Astrocyte (in vitro differentiated cells and primary cell): ENCODE data around the gene FBXW8. TPM values are rescaled to one million over a fixed set of nuclear protein-coding genes. Genes with fewer than 3 reads are reported as not detected.

ENCODE experiments used
- DNase-seq: peaks from one replicate; pipeline ENCODE4 v3.0.0-alpha.2; 2010; ENCODE audit warnings: low read depth
- FAIRE-seq: peaks from 2 replicates; lab custom pipeline; 2011; peaks lifted over from hg19 to GRCh38; lab: Jason Lieb, UNC
- H2AFZ ChIP-seq: 2 replicates; pipeline ENCODE4 v1.6.0; 2012; ENCODE audit warnings: low read depth, low read length, inconsistent platforms
- H3K27ac ChIP-seq: 2 replicates; pipeline ENCODE4 v1.5.1; 2011; ENCODE audit warnings: low read depth, low read length, inconsistent platforms
- H3K27me3 ChIP-seq: 2 replicates; pipeline ENCODE4 v1.6.0; 2011; ENCODE audit warnings: low read length, inconsistent platforms; ENCODE audit not compliant: insufficient read depth
- H3K36me3 ChIP-seq: 2 replicates; pipeline ENCODE4 v1.5.1; 2011; ENCODE audit warnings: low read length, inconsistent platforms; ENCODE audit not compliant: insufficient read depth
- H3K4me1 ChIP-seq: 2 replicates; pipeline ENCODE4 v1.5.1; 2011; ENCODE audit warnings: low read length, inconsistent platforms; ENCODE audit not compliant: insufficient read depth
- H3K4me2 ChIP-seq: 2 replicates; pipeline ENCODE4 v1.6.0; 2012; ENCODE audit warnings: low read length, inconsistent platforms
- H3K4me3 ChIP-seq: 2 replicates; pipeline ENCODE4 v1.5.1; 2011; ENCODE audit warnings: low read depth, mild to moderate bottlenecking, low read length, inconsistent platforms; ENCODE audit not compliant: insufficient read depth
- H3K79me2 ChIP-seq: 2 replicates; pipeline ENCODE4 v1.6.0; 2012; ENCODE audit warnings: mild to moderate bottlenecking, low read length, inconsistent platforms; ENCODE audit not compliant: insufficient read depth
- H3K9ac ChIP-seq: 2 replicates; pipeline ENCODE4 v1.6.0; 2012; ENCODE audit warnings: mild to moderate bottlenecking, low read length, inconsistent platforms
- H3K9me3 ChIP-seq: 2 replicates; pipeline ENCODE4 v1.5.1; 2012; ENCODE audit warnings: low read depth, mild to moderate bottlenecking, low read length, inconsistent platforms; ENCODE audit not compliant: insufficient read depth
- H4K20me1 ChIP-seq: 2 replicates; pipeline ENCODE4 v1.6.0; 2012; ENCODE audit warnings: low read length, inconsistent platforms; ENCODE audit not compliant: insufficient read depth
- H3K27ac Mint-ChIP-seq: one replicate; pipeline ENCODE4 v1.8.0; 2021; ENCODE audit warnings: mild to moderate bottlenecking, mixed read lengths; ENCODE audit not compliant: unreplicated experiment
- H3K27me3 Mint-ChIP-seq: one replicate; pipeline ENCODE4 v1.8.0; 2021; ENCODE audit warnings: low read depth, mixed read lengths; ENCODE audit not compliant: unreplicated experiment
- H3K36me3 Mint-ChIP-seq: one replicate; pipeline ENCODE4 v1.8.0; 2021; ENCODE audit warnings: low read depth, mixed read lengths; ENCODE audit not compliant: unreplicated experiment
- H3K4me1 Mint-ChIP-seq: one replicate; pipeline ENCODE4 v1.8.0; 2021; ENCODE audit warnings: low read depth, mixed read lengths; ENCODE audit not compliant: unreplicated experiment
- H3K4me3 Mint-ChIP-seq: one replicate; pipeline ENCODE4 v1.8.0; 2021; ENCODE audit warnings: mild to moderate bottlenecking, moderate library complexity, mixed read lengths; ENCODE audit not compliant: unreplicated experiment
- H3K9me3 Mint-ChIP-seq: one replicate; pipeline ENCODE4 v1.8.0; 2021; ENCODE audit warnings: mild to moderate bottlenecking, mixed read lengths; ENCODE audit not compliant: unreplicated experiment
- EZH2 ChIP-seq: IDR thresholded peaks from 2 replicates; pipeline ENCODE4 v1.6.1; 2012; ENCODE audit warnings: mild to moderate bottlenecking, low read length, inconsistent platforms; ENCODE audit not compliant: insufficient read depth
- total RNA-seq: library from RNA; stranded (reverse); gene quantifications from 2 replicates; pipeline ENCODE4 v1.2.1, GENCODE V29; 2021
- TF ChIP-seq, protein P1 (sequence below): IDR thresholded peaks from 2 replicates; pipeline ENCODE4 v1.5.1; 2011; ENCODE audit warnings: low read depth, mild to moderate bottlenecking, inconsistent platforms, low read length, moderate library complexity; ENCODE audit not compliant: insufficient read depth

FBXW8 gene
- total RNA-seq, 1 donor from 2014 or later = 26.4 TPM

DNA sequence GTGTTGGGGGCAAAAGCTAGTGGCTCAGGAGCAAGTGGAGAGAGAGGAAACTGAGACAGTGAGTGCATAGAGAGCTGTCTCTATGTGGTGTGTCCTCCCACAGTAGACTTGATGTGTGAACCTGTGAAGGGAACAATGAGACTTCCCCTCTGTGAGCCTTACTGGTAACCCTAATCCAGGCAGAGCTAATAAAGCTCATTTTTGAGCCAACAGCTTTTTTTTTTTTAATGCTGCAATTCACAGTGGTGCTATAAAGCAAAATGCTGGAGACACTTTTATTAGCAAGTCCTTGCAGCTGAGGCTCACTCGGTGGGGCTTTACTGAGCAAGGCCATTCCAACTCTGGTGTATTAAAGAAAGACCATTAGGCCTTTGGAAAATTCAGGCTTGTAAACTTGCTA is 26.9 kb downstream of the FBXW8 start:
- H3K4me3 Mint-ChIP-seq = no peak overlapping the region

GRCh38 chr12:116939734-116940133 is 29.0 kb downstream of the FBXW8 start:
- Mint-ChIP-seq H3K4me1 (peaks cover 10% of the 10 kb centered on the region), H3K36me3 (peaks cover 40% of the 10 kb centered on the region), H3K27me3 (no peaks in the 10 kb centered on the region), H3K27ac (peak overlapping the region; percentile 55), H3K9me3 (peaks cover 16% of the 10 kb centered on the region), H3K4me3 (no peak overlapping the region)
- Histone ChIP-seq H3K36me3 (peaks cover 11% of the 10 kb centered on the region), H3K4me2 (no peak overlapping the region), H2AFZ (no peak overlapping the region), H4K20me1 (peaks cover 80% of the 10 kb centered on the region), H3K27me3 (no peaks in the 10 kb centered on the region), H3K27ac (no peak overlapping the region), H3K4me3 (no peak overlapping the region), H3K9me3 (no peaks in the 10 kb centered on the region), H3K79me2 (peaks cover 26% of the 10 kb centered on the region), H3K4me1 (no peaks in the 10 kb centered on the region), H3K9ac (no peak overlapping the region)
- FAIRE-seq = no peak
- no peak for DNase-seq
- no peak for TF ChIP-seq EZH2
- TF ChIP-seq, protein P1, sequence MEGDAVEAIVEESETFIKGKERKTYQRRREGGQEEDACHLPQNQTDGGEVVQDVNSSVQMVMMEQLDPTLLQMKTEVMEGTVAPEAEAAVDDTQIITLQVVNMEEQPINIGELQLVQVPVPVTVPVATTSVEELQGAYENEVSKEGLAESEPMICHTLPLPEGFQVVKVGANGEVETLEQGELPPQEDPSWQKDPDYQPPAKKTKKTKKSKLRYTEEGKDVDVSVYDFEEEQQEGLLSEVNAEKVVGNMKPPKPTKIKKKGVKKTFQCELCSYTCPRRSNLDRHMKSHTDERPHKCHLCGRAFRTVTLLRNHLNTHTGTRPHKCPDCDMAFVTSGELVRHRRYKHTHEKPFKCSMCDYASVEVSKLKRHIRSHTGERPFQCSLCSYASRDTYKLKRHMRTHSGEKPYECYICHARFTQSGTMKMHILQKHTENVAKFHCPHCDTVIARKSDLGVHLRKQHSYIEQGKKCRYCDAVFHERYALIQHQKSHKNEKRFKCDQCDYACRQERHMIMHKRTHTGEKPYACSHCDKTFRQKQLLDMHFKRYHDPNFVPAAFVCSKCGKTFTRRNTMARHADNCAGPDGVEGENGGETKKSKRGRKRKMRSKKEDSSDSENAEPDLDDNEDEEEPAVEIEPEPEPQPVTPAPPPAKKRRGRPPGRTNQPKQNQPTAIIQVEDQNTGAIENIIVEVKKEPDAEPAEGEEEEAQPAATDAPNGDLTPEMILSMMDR = no peak

More for the DNA sequence above, 26.9 kb downstream of the FBXW8 start:
- Histone ChIP-seq H3K4me3 (no peak overlapping the region), H3K79me2 (peaks cover 38% of the 10 kb centered on the region), H3K9ac (no peak overlapping the region), H3K9me3 (no peaks in the 10 kb centered on the region), H4K20me1 (peaks cover 83% of the 10 kb centered on the region), H3K27ac (no peak overlapping the region), H3K27me3 (no peaks in the 10 kb centered on the region), H2AFZ (no peak overlapping the region), H3K4me2 (no peak overlapping the region), H3K36me3 (peaks cover 13% of the 10 kb centered on the region), H3K4me1 (no peaks in the 10 kb centered on the region)
- Mint-ChIP-seq H3K27ac (no peak overlapping the region), H3K4me1 (peaks cover 10% of the 10 kb centered on the region), H3K27me3 (no peaks in the 10 kb centered on the region), H3K36me3 (peaks cover 29% of the 10 kb centered on the region), H3K9me3 (peaks cover 8% of the 10 kb centered on the region)
- FAIRE-seq (no peak), DNase-seq (no peak)
- TF ChIP-seq, protein P1 = no peak
- TF ChIP-seq EZH2 = no peak

DNA sequence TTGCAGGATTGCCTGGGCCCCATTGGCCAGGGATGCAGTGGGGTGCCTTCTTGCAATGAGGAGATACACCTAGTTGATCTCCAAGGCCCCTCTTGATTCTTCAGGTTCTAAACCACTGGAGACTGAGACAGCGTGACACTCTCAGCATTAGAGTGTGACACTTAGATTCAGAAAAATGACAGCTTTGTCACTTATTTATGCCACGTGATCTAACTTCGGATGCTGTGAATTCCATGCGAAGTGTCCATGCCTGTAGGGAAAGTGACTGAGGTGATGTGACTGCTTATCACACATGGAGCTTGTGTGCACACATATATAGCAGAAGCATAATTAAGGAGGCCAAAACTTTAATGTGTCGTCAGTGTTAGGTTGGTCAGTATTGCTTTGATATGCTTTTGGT is 30.4 kb downstream of the FBXW8 start:
- Histone ChIP-seq H3K4me1 (no peaks in the 10 kb centered on the region), H4K20me1 (peaks cover 80% of the 10 kb centered on the region), H3K27ac (no peak overlapping the region), H3K79me2 (peaks cover 22% of the 10 kb centered on the region), H3K4me2 (no peak overlapping the region), H3K4me3 (no peak overlapping the region), H2AFZ (no peak overlapping the region), H3K9me3 (no peaks in the 10 kb centered on the region), H3K27me3 (no peaks in the 10 kb centered on the region), H3K9ac (no peak overlapping the region), H3K36me3 (peaks cover 19% of the 10 kb centered on the region)
- TF ChIP-seq, protein P1 = no peak
- H3K9me3 Mint-ChIP-seq = peaks cover 13% of the 10 kb centered on the region
- H3K36me3 Mint-ChIP-seq = peaks cover 41% of the 10 kb centered on the region
- FAIRE-seq (no peak), DNase-seq (no peak)
- no peak overlapping the region for H3K27ac Mint-ChIP-seq
- H3K4me3 Mint-ChIP-seq = no peak overlapping the region
- H3K4me1 Mint-ChIP-seq = peaks cover 10% of the 10 kb centered on the region
- H3K27me3 Mint-ChIP-seq = no peaks in the 10 kb centered on the region
